ENCODE measurements around the gene GSTM5.

The GSTM5 gene

DNA sequence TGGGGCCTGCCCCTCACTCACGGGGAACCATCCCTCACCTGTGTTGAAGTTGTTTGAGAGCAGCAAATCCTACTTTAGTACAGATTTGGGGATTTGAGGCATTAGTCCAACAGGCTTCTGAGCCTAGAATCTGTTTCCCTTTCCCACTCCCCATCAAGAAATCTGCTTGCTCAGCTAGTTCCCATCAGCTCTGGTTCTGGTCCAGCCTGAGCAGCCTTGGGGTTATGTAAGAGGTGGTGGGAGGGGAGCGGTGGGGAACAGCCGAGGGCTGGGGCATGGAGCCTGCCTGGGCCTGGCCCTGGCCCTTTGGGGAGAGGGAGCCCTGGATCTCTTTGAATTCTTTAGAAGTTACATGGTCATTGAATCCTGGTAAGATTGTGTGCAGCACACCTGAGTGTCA is 4.1 kb downstream of the GSTM5 start:
- no peak overlapping the region for H3K4me3 ChIP-seq (ENCODE audit: low read length)
- TF ChIP-seq ZNF274 (IDR thresholded peaks at IDR 0.05; ENCODE audit: low read depth, low read length): no peak

DNA sequence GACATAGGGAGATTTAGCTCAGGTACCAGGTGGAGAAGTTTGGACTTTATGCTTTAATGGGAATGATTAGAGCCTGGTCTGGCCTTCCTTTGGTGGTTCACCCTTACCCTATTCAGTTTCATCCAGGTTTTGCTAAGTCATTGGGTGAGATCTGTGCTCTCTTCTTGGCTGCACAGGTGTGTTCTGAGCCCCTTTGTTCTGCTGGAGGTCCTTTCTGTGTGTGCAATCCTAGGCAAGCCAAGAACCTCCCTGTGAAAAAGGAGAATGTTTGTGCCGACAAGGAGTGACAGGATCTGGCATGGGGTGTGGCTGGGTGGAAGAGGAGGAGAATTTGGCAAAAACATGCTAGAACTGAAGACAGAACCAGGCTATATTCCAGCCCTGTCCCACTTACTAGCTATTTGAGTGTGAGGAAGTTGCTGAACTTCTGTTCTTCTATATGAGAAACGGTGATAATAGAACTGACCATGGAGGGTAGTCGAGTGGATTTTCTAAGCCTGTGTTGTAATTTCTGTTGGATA is 4.6 kb downstream of the GSTM5 start:
- TF ChIP-seq ZNF274 (IDR thresholded peaks at IDR 0.05; ENCODE audit: low read depth, low read length): no peak

DNA sequence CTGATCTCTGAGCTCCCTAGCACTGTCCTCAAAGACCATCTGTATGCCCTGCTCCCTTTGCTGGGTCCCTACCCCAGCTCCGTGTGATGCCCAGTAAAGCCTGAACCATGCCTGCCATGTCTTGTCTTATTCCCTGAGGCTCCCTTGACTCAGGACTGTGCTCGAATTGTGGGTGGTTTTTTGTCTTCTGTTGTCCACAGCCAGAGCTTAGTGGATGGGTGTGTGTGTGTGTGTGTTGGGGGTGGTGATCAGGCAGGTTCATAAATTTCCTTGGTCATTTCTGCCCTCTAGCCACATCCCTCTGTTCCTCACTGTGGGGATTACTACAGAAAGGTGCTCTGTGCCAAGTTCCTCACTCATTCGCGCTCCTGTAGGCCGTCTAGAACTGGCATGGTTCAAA is 5.7 kb downstream of the GSTM5 start:
- TF ChIP-seq ZNF274 (IDR thresholded peaks at IDR 0.05; ENCODE audit: low read depth, low read length): no peak
- H3K4me3 ChIP-seq (ENCODE audit: low read length): no peak overlapping the region

More for the DNA sequence above, 4.6 kb downstream of the GSTM5 start:
- H3K4me3 ChIP-seq (ENCODE audit: low read length): no peak overlapping the region

DNA sequence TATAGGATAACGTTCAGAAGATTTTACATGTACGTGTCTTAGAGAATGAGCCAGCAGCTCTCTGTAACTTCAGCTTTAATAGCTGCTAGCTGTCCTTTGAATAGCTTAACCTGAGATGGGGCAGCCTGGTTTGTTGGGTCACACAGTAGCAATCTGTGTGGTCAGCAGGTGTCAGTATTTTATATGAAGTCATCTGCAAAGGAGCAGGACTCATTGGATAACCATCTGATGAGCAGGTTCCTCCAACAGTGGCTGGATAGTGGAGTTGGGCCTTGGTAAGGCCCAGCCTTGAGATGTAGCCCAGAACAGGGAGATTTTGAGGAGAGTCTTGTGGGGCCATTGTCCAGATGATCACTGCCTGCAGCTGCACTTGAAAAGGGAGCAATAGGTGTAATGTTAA is 6.4 kb downstream of the GSTM5 start:
- no peak overlapping the region for H3K4me3 ChIP-seq (ENCODE audit: low read length)
- no peak for TF ChIP-seq ZNF274 (IDR thresholded peaks at IDR 0.05; ENCODE audit: low read depth, low read length)

DNA sequence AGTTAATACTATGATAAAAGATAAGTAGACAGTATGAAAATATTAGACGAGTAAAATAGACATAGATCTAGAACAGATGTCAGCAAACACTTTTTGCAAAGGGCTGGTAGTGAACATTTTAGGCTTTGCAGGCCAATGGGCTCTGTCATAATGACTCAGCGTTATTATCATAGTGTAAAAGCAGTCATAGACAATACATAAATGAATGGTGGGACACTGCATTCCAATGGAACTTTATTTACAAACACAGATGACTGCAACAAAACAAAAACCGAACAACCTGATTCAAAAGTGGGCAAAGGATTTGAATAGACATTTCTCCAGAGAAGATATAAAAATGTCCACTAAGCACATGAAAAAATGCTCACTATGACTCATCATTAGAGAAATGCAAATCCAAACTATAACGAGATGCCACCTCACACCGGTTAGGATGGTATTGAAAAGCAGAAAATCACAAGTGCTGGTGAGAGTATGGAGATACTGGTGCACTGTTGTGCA is 7.3 kb downstream of the GSTM5 start:
- H3K4me3 ChIP-seq (ENCODE audit: low read length): no peak overlapping the region
- no peak for TF ChIP-seq ZNF274 (IDR thresholded peaks at IDR 0.05; ENCODE audit: low read depth, low read length)

DNA sequence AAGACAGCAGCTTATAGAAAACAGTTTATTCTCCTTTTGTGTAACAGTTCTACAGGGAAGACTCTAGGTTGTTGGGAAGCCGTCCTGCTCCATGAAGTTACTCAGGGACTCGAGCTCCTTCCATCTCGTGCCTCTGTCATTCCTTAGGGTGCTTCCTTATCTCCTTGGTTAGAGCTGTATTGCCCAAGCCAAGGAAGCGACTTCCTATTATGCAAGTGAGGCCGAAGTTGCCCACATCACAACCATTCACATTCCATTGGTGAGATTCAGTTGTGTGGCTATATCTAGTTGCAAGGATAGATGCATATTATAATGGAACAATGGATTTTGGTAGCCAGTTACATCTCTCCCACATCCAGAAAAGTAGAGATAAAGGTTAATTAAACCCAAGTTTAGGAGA is 9.0 kb downstream of the GSTM5 start:
- TF ChIP-seq ZNF274 (IDR thresholded peaks at IDR 0.05; ENCODE audit: low read depth, low read length): no peak

DNA sequence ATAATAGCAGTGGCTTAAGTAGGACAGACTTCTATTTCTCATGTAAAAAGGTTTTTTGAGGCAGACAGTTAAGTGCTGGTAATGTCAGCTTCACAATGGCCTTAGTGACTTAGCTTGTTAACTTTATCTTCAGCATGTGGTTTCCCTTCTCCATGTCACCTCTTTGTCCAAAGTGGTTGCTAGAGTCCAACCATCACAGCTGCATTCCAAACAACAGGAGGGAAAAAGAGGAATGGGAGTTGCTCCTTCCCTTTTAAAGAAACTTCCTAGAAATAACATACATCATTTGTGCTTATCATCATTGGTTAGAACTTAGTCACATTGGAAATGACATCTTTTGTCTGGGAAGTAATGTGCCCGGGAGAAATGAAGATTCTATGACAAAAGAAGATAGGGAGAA is 9.9 kb downstream of the GSTM5 start:
- no peak overlapping the region for H3K4me3 ChIP-seq (ENCODE audit: low read length)
- no peak for TF ChIP-seq ZNF274 (IDR thresholded peaks at IDR 0.05; ENCODE audit: low read depth, low read length)

More for the DNA sequence above, 9.0 kb downstream of the GSTM5 start:
- no peak overlapping the region for H3K4me3 ChIP-seq (ENCODE audit: low read length)

DNA sequence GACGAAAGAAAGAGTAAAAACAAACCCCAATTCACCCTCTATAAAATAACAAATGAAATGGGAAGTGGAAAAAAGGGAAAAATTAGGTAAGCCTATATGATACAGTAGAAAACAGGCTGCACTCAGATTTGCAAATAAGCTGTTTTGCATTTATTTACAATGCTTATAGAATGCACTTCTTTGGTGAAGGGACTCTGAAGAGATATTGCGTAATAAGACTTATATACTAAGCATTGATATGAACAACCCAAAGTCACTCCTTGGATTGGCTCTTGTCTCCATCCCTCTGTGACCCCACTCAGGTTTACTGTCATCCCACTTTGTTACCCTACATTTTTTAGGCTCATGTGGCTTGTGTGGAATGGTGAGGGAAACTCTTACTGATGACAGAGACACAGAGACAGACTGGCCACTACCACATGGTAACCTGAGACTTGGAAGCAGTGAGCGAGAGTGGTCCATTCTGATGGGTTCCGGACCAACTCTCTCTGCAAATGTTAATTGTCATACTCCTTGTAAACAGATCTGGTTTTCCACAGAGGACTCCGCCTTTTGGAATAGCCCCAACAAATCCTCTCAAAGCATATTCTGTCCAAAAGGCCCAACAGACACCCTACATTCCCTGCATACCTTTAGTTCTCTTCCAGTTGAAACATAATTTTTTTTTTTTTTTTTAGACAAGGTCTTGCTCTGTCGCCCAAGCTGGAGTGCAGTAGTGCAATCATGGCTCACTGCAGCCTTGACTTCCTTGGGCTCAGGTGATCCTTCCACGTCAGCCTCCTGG is 11.0 kb downstream of the GSTM5 start:
- no peak overlapping the region for H3K4me3 ChIP-seq (ENCODE audit: low read length)
- no peak for TF ChIP-seq ZNF274 (IDR thresholded peaks at IDR 0.05; ENCODE audit: low read depth, low read length)

DNA sequence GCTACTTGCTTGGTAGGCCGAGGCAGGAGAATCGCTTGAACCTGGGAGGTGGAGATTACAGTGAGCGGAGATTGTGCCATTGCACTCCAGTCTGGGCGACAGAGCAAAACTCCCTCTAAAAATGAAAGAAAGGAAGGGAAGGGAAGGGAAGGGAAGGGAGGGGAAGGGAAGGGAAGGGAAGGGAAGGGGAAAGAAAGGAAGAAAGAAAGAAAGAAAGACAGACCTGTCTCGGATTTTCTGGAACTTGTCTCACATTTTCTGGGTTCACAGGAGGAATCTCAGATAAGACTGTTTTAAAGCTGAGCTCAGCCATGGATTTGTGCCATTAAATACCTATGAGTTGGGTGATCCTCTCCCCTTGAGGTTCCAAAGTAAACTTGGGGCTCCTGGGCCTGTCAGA is 12.9 kb downstream of the GSTM5 start:
- no peak for TF ChIP-seq ZNF274 (IDR thresholded peaks at IDR 0.05; ENCODE audit: low read depth, low read length)
- no peak overlapping the region for H3K4me3 ChIP-seq (ENCODE audit: low read length)

DNA sequence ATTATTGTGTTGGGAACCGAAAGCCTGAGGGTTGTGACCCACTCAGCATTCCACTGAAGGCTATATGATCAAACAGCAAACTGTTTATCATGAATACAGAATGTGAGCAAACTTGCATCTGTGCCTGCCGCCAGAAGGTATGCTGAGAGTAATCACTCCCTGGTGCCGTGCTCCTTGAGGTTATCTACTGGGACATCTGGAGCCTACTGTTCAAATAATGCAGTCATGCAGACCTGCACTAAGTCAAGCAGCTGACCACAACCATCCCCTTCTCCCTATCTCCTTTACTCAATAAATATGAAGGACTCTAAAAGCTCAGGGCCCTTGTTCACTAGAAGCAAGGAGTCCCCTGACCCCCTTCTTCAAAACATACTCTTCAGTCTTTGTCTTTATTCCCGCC is 13.5 kb downstream of the GSTM5 start:
- H3K4me3 ChIP-seq (ENCODE audit: low read length): no peak overlapping the region
- no peak for TF ChIP-seq ZNF274 (IDR thresholded peaks at IDR 0.05; ENCODE audit: low read depth, low read length)

DNA sequence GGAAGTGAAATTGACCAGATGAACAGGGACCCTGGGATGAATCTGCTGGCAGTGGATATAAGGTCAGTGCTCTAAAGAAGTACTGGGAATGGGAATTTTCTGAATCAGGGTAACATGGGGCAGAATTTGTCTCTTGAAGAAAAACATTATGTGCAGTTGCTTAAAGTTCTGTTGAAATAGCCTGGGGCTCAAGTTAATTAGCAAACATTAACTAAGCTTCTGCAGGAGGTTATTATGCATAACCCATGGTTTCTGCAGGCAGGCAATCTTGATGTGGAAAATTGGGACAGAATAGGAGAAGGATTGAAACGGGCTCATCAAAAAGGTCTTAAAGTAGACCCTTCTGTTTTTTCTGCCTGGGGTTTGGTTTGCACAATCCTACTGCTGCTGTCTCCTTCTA is 14.0 kb downstream of the GSTM5 start:
- H3K4me3 ChIP-seq (ENCODE audit: low read length): no peak overlapping the region

DNA sequence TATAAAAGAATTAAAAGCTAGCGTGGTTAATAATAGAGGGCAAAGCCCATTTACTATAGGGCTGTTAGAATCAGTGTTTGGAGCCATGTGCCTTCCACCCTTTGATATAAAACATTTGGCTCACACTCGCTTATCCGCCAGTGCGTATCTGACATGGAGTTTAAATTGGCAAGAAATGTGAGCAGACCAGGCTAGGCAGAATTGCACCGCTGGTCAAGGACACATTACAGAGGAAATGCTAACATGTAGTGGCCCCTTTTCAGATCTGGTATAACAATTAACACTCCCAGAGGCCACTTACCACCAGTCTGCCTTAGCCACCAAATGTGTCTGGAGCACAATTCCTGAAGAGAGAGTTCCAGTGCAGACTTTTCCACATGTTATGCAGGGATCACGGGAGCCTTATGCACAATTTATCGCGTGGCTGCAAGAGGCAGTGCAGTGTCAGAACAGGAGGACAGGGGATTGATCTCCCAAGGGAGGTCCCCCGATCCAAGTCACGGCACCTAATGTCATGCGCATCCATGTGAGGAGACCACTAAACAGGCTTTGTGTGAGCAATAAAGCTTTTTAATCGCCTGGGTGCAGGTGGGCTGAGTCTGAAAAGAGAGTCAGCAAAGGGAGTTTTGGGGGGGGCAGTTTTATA is 14.8 kb downstream of the GSTM5 start:
- H3K4me3 ChIP-seq (ENCODE audit: low read length): no peak overlapping the region
- TF ChIP-seq ZNF274 (IDR thresholded peaks at IDR 0.05; ENCODE audit: low read depth, low read length): no peak

More for the DNA sequence above, 14.0 kb downstream of the GSTM5 start:
- TF ChIP-seq ZNF274 (IDR thresholded peaks at IDR 0.05; ENCODE audit: low read depth, low read length): no peak

DNA sequence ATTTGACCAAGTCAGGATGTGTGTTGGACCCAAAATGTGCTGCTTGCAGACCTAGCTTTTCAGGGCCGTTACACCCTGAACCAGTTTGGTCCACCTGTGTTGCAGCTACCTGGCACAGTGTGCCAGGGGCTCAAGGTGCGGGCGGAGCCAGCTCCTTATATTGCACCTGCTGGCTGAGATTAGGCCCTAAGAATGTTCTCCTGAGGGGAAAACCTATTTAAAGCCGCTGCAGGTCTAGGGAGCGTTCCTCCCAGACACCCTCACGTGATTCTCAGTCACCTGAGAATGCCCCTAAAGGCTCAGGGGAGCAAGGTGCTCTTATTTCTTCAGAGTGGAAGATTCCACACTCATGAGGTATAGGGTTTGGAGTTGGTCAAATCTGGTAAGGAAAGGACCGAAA is 16.8 kb downstream of the GSTM5 start:
- no peak overlapping the region for H3K4me3 ChIP-seq (ENCODE audit: low read length)
- no peak for TF ChIP-seq ZNF274 (IDR thresholded peaks at IDR 0.05; ENCODE audit: low read depth, low read length)

DNA sequence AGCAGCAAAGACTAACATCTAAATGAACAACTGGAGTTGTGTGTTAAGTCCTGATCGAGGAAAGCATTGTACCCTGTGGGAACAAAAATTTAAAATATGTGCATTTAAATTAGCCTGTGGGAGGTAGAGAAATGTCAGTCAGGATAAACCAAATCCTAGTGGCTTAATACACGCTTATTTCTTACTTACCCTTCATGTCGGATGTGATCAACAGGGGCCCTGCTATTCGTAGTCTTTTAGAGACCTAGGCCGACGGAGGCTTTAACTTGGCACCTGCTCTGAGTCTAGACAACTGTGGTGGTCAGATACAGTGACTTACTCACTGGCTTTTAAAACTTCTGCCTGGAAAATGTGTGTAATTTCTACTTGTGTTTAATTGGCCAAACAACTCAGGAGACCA is 18.6 kb downstream of the GSTM5 start:
- no peak for TF ChIP-seq ZNF274 (IDR thresholded peaks at IDR 0.05; ENCODE audit: low read depth, low read length)
- no peak overlapping the region for H3K4me3 ChIP-seq (ENCODE audit: low read length)

DNA sequence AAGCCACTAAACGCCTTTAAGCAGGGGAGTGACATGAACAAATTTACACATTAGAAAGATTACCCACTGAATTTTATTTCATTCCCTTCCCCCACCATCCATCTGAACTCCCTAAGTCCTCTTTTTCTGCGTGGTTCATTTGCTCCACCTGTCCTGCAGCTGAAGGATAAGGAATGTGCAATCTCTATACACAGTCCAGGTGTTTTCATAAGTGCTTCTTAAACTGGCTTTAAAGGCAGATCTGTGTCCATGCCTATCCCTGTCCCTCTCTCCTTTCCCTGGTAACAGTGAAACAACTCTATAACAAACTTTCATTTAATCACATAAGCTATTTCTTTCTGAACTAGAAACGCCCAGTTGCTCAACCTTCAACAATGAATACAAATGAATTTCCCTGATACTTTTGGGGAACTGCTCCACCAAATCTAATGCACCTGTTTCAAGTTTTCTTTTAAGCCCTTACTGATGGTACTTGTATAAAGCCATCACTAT is 20.4 kb downstream of the GSTM5 start:
- no peak overlapping the region for H3K4me3 ChIP-seq (ENCODE audit: low read length)
- TF ChIP-seq ZNF274 (IDR thresholded peaks at IDR 0.05; ENCODE audit: low read depth, low read length): no peak
